Heart right ventricle (tissue), 16 donors: ENCODE results near the gene MLEC. TPM values are rescaled to one million over a fixed set of nuclear protein-coding genes. Genes with fewer than 3 reads are reported as not detected.

Experiments used
- ATAC-seq, 8 donors: fragments of 200-7000 bp; cut with Tn5 transposase; one replicate each; pipeline ENCODE4 v1.9.1; 2020; ENCODE audit warnings: mild to moderate bottlenecking in 8 of 8, moderate library complexity in 8 of 8, moderate number of reproducible peaks in 1 of 8
- DNase-seq, 2 donors: peaks; one replicate each; pipeline ENCODE4 v3.0.0-alpha.2; 2020
- H3K27ac ChIP-seq, 10 donors: fragments of 200-600 bp; sonication (generic) in 2 of 10; one replicate each; pipeline versions ENCODE4 v1.5.0 to v1.8.0; 2020 to 2022; ENCODE audit warnings: mild to moderate bottlenecking in 3 of 10
- H3K27me3 ChIP-seq, 7 donors: fragments of 200-600 bp; one replicate each; pipeline ENCODE4 v1.8.0; 2021 to 2022; ENCODE audit warnings: mild to moderate bottlenecking in 2 of 7
- H3K36me3 ChIP-seq, 9 donors: fragments of 200-600 bp; sonication (generic) in 1 of 9; one replicate each; pipeline versions ENCODE4 v1.5.0 to v1.8.0; 2020 to 2022; ENCODE audit warnings: mild to moderate bottlenecking in 2 of 9
- H3K4me1 ChIP-seq, 9 donors: fragments of 200-600 bp; sonication (generic) in 1 of 9; one replicate each; pipeline versions ENCODE4 v1.5.0 to v1.8.0; 2020 to 2022; ENCODE audit warnings: mild to moderate bottlenecking in 4 of 9
- H3K4me3 ChIP-seq, 10 donors: fragments of 200-600 bp; sonication (generic) in 2 of 10; one replicate each; pipeline versions ENCODE4 v1.5.0 to v1.8.0; 2020 to 2022; ENCODE audit warnings: mild to moderate bottlenecking in 7 of 10, moderate library complexity in 2 of 10
- H3K9me3 ChIP-seq, 11 donors: fragments of 200-600 bp in 10 of 11; sonication (generic) in 2 of 11; one replicate each; pipeline versions ENCODE4 v1.5.0 to v1.8.0; 2013 to 2022; ENCODE audit warnings: mild to moderate bottlenecking in 2 of 11, control low read depth in 1 of 11, moderate library complexity in 1 of 11
- WGBS, 2 donors: extraction: QIAGEN DNeasy Blood & Tissue Kit; methylation state at CpG; one replicate each; pipeline ENCODE4 v1.1.7; 2013; ENCODE audit warnings: inconsistent platforms in 1 of 2; 5-methylcytosine and 5-hydroxymethylcytosine counted together
- intact Hi-C, 10 donors: fragments of 100-400 bp; cut with DNase I; formaldehyde crosslinking; loops; one replicate each; pipeline versions ENCODE4 v1.11.1 to v1.14.2; 2022
- long read RNA-seq, 3 donors: library from polyadenylated mRNA; unstranded; transcript quantifications; one replicate each; pipeline ENCODE4 v2.0.0, GENCODE V29; 2020 to 2021
- polyA plus RNA-seq, 2 donors: library from polyadenylated mRNA; stranded (reverse); fragments of 200-250 nt; gene quantifications; one replicate each; pipeline ENCODE4 v1.2.3, GENCODE V29; 2013
- total RNA-seq, 10 donors: library from RNA; stranded (reverse); fragmentation: NEBNext Ultra II Directional in 3 of 10; extraction: Animal tissue kit (Norgen Biotek cat#: 25700) in 3 of 10; gene quantifications; one replicate each; pipeline versions ENCODE4 v1.2.1 to v1.2.4, GENCODE V29; 2021 to 2023
- TF ChIP-seq, protein P1 (sequence below), 9 donors: fragments of 200-600 bp; sonication (generic) in 2 of 9; IDR thresholded peaks; one replicate each; pipeline versions ENCODE4 v1.5.0 to v1.8.0; 2021 to 2022; ENCODE audit warnings: antibody characterized with exemption in 9 of 9, mild to moderate bottlenecking in 5 of 9, moderate library complexity in 1 of 9
- donor health status: Arrhythmogenic right ventricular cardiomyopathy.
- donor health status: ischemic (EF 13 %, LVEDD 7.1; RV severe dilation, severe dysfunction).
- donor health status: healthy with polysubstance abuse.
- donor health status: DM: no; HTN: yes; CAD: no.
- donor health status: DM: no; HTN: no; CAD: no.
- donor health status: ischemic (EF 25% LVEDD 6.9; RV normal size, moderate dysfunction).
- donor health status: ischemic (EF 25% LVEDD 5.7; RV mildly dilated, moderate dysfunction).
- donor health status: healthy.
- donor health status: DM: yes; HTN: yes; CAD: no.
- donor health status: Ischemic cardiomyopathy.
- donor health status: ischemic (EF 35%, LVEDD 5.7; RV mildly dilated, moderate dysfunction).
- donor health status: nonischemic (EF 11% LVEDD 7.7; RV severe dilation, severe dysfunction).
- donor health status: DM: yes; HTN: yes; CAD: no.
- donor health status: PGD.
- donor health status: ischemic (EF 29% LVEDD 5.4; RV normal size, mild dysfunction).
- donor health status: nonischemic (EF 23%, LVEDD 6.1; RV moderate dilation, normal function).

MLEC gene
- total RNA-seq (100 to 1,000 TPM in 8 of 10 donors, 10 to 100 TPM in 2; 95.1 to 179 (median 118) TPM), polyA plus RNA-seq (10 to 100 TPM; 35.3 to 59.2 TPM)
- long read RNA-seq, donor 1, full-length matches to known transcripts = 82 of 233 reads
- long read RNA-seq, donor 1, partial matches to known transcripts = 0 of 233 reads
- long read RNA-seq, donor 1, other reads (novel, unspliced or antisense) = 151 of 233 reads
- long read RNA-seq, donor 2, full-length matches to known transcripts = 60 of 205 reads
- long read RNA-seq, donor 2, partial matches to known transcripts = 2 of 205 reads
- long read RNA-seq, donor 2, other reads (novel, unspliced or antisense) = 143 of 205 reads
- long read RNA-seq, donor 3, full-length matches to known transcripts = 4 of 336 reads
- long read RNA-seq, donor 3, partial matches to known transcripts = 1 of 336 reads
- long read RNA-seq, donor 3, other reads (novel, unspliced or antisense) = 331 of 336 reads

DNA sequence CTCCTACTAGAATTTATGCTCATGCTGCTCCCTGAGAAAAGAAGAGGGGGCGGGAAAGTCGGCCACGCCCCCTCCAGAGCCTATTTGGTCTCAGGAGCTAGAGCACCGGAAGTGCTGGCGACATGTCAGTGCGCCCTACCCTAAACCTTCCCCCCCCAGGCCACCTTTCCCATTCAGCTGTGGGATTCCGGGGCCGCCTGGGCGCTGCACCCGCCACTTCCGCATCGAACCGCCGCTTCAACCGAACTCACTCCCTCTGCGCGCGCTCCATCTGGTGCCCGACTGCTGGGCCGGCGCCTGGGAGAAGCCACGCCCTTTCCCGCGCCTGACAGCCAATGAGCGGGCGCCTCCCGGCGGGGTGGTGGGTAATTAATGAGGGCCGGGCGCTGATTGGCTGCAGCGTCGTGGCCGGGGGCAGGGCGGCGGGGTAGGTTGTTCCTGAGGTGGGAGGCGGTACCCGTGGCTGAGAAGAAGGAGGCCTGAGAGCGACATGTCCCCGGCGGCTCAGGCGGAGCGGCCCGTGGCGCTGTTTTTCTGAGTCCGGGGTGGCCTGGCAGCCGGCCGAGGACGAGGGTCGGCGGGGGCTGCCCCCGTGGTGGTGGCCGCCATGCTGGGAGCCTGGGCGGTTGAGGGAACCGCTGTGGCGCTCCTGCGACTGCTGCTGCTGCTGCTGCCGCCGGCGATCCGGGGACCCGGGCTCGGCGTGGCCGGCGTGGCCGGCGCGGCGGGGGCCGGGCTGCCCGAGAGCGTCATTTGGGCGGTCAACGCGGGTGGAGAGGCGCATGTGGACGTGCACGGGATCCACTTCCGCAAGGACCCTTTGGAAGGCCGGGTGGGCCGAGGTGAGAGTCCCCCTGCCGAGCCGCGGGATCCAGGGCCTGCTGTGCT is at the start of gene MLEC:
Gene MLEC (plus strand): TSS at position 460 of the 888 bp plus-strand sequence. CDS start 148 bp downstream, at position 608.
- TF ChIP-seq, protein P1, sequence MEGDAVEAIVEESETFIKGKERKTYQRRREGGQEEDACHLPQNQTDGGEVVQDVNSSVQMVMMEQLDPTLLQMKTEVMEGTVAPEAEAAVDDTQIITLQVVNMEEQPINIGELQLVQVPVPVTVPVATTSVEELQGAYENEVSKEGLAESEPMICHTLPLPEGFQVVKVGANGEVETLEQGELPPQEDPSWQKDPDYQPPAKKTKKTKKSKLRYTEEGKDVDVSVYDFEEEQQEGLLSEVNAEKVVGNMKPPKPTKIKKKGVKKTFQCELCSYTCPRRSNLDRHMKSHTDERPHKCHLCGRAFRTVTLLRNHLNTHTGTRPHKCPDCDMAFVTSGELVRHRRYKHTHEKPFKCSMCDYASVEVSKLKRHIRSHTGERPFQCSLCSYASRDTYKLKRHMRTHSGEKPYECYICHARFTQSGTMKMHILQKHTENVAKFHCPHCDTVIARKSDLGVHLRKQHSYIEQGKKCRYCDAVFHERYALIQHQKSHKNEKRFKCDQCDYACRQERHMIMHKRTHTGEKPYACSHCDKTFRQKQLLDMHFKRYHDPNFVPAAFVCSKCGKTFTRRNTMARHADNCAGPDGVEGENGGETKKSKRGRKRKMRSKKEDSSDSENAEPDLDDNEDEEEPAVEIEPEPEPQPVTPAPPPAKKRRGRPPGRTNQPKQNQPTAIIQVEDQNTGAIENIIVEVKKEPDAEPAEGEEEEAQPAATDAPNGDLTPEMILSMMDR (IDR thresholded peaks at IDR 0.05) = peak in 4 of 9 donors; percentile 20 to 51 (median 40)
- Histone ChIP-seq H3K27ac (peak within 1 kb of the TSS; percentile 55 to 95 (median 92)), H3K4me3 (peak within 1 kb of the TSS; percentile 68 to 98 (median 90)), H3K9me3 (no peaks in the 10 kb centered on the region), H3K4me1 (peaks cover 3 to 61% (median 48%) of the 10 kb centered on the region in 9 donors), H3K27me3 (no peaks in the 10 kb centered on the region), H3K36me3 (no peaks in the 10 kb centered on the region)
- 0 to 1% methylated on average over 80 to 83 of the region's 84 CpGs for WGBS, 2 donors
- ATAC-seq (peak; percentile 92 to 97 (median 96)), DNase-seq (peak; percentile 98 to 99)
- intact Hi-C loops = loop anchor here in 6 of 10 donors (2.0 to 5.0 kb wide), 4 partner anchors 24 to 40 kb away; partner anchors contain the start of gene UNC119B (in 1 of the 6)

GRCh38 chr12:120639771-120640721 is 46.9 kb upstream of the MLEC start, which contains the start of gene CABP1:
Gene CABP1 (plus strand): TSS chr12:120640626. CDS start chr12:120640686, 60 bp downstream.
- Histone ChIP-seq H3K4me1 (peaks cover 6 to 13% (median 11%) of the 10 kb centered on the region in 9 donors), H3K4me3 (peak within 1 kb of the TSS in 9 of 10 donors; percentile 37 to 55 (median 44)), H3K36me3 (no peaks in the 10 kb centered on the region), H3K27ac (no peak within 1 kb of the TSS), H3K27me3 (peaks cover 10 to 64% (median 52%) of the 10 kb centered on the region in 7 donors), H3K9me3 (no peaks in the 10 kb centered on the region)
- DNase-seq (no peak), ATAC-seq (peak in 4 of 8 donors; percentile 34 to 65 (median 42))
- intact Hi-C loops = loop anchor here in 2 of 10 donors (5.0 kb wide), 2 partner anchors 53 to 332 kb away; no protein-coding TSS in a partner anchor
- 6 to 7% methylated on average over 55 to 56 of the region's 56 CpGs for WGBS, 2 donors
- TF ChIP-seq, protein P1 (IDR thresholded peaks at IDR 0.05) = peak in 8 of 9 donors; percentile 14 to 46 (median 30)

- ATAC-seq (peak; percentile 83 to 92 (median 90)), DNase-seq (peak; percentile 32 to 55)
- H3K9me3 ChIP-seq = no peaks in the 10 kb centered on the region
- TF ChIP-seq, protein P1 (IDR thresholded peaks at IDR 0.05) = no peak
- H3K27ac ChIP-seq = no peak overlapping the region
- no peaks in the 10 kb centered on the region for H3K36me3 ChIP-seq
- H3K27me3 ChIP-seq = peaks cover 10 to 75% (median 62%) of the 10 kb centered on the region in 7 donors
- 1% methylated on average over 89 to 115 of the region's 115 CpGs for WGBS, 2 donors
- peak overlapping the region in 9 of 10 donors; percentile 37 to 55 (median 44) for H3K4me3 ChIP-seq
- peaks cover 6 to 13% (median 11%) of the 10 kb centered on the region in 9 donors for H3K4me1 ChIP-seq
- intact Hi-C loops = loop anchor here in 2 of 10 donors (5.0 kb wide), 2 partner anchors 54 to 331 kb away; no protein-coding TSS in a partner anchor
These were observed 45.8 kb upstream of the MLEC start for GRCh38 chr12:120640861-120641833.
